ENCODE data around the gene CARD14.

GRCh38 chr17:80187515-80187941, 17.7 kb downstream of the CARD14 start:
- no peak for TF ChIP-seq POLR2A (IDR thresholded peaks at IDR 0.05)
- no peak for TF ChIP-seq CTCF (IDR thresholded peaks at IDR 0.05)
- TF ChIP-seq EP300 (IDR thresholded peaks at IDR 0.05) = no peak
